GM19463 (cell line): ENCODE measurements around the gene ADAMTS2.
"Not testable (repeated sequence)": the region's sequence is repeated elsewhere in the genome, so short reads cannot be mapped to it uniquely, and the experiment has no call there.

Experiments
- ATAC-seq: cut with Tn5 transposase; IDR thresholded peaks from one replicate; pipeline ENCODE4 v1.9.1; 2021; ENCODE audit warnings: mild to moderate bottlenecking, moderate library complexity; ENCODE audit not compliant: unreplicated experiment

Gene ADAMTS2

GRCh38 chr5:179221196-179221876, 123.9 kb downstream of the ADAMTS2 start:
- no peak for ATAC-seq

- no peak for ATAC-seq
Observed at GRCh38 chr5:179220716-179221115, 124.5 kb downstream of the ADAMTS2 start.

DNA sequence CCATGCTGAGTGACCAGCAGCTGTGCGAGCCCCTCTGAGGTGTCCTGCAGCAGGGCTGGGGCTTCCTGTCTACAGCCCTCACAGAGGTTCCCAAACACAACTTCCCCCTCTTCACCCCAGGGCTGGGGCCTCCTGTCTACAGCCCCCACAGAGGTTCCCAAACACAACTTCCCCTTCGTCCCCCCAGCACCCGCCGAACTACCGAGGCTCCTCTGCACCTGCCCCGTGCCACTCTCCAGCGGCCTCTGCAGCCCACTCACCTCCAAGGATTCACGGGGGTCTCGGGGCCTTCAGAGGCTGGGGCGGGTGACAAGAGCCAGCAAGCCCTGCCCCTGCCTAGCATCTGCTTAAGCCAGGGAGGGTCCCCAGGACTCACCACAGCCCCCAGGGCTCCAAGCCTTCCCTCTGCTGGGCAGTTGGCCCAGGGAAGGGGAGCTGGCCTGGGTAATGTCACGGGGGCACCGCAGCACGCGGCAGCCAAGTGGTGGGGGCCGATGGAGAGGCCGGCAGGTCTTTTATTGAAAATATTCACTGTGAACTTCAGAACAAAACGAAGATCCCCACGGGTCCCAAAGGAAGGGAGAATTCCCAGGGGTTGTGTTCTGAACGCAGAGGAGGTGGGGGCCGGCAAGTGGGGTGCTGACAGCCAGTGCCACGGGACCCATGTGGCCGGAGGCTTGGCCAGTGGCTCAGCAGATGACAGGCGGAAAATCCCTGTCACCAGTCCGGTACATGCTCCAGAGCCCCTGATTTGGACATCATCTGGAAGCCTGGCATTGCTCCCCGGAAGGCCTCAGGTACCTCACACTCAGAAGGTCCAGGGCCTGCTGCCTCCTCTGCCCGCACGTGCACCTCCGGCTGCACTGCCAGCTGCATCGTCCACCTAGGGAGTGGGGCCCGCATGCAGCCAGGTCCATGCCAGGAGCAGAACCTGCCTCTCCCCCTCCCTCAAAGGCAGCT, 125.3 kb downstream of the ADAMTS2 start:
- ATAC-seq: no peak

DNA sequence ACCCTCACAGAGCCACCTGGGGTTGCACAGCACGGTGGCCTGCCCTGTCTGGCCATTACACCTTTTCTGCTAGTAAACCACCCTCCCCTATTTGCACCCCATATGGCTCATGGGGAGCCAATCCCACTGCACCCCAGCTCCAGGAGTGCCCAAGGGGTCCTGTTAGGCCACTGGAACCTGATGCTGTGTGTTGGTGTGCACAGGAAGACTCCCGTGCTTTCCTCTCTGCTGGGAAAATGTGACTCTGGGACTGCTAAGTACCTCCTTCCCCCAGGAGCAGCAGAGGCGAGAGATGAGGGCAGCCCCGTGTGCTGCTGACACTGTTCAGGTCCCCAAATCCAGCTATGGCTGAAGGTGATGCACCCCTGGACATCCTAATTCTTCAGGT, 126.3 kb downstream of the ADAMTS2 start:
- ATAC-seq: no peak

DNA sequence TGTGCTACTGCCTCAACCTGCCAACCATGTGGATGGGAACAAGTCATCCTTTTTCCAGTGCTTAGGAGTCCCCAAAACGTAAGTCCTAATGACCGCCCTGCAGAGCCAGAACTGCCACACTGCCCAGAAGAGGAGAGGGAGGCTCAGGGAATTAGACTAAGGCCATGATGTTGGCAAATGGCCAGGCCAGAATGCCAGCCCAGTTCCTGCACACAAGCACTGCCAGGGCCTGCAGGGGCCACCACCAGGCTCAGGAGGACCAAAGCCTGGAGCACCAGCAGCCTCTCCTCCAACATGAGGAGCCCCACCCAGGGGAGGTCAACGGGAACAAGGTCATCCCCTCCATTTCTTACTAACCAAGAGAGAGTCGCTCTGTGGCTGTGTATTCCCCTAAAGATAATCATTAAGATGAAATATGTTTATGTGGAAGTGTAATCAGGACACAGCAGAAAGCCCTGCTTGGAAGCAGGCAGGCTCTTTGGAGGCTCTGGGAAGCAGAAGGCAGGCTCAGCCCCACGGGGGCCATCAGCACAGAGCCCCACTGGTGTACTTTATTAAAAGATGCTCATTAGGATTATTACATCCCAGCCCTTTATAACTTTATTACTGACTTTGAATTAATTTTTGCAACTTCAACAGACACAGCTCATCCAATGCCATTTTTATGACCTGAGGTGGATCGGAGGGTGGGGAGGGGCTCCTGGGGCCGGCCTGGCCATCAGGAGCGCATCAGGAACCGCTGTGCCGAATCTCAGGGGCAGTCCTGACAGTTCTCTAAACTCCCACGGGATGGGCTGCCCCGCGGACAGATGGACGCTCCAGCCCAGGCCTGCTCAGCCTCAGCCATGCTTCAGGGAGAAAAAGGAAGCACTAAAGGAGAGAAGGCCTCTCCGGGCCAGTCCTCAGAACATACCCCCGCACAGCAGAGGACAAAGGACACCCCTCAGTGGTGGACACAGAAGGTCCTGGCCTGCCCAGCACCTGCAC, 127.0 kb downstream of the ADAMTS2 start:
- ATAC-seq: no peak

DNA sequence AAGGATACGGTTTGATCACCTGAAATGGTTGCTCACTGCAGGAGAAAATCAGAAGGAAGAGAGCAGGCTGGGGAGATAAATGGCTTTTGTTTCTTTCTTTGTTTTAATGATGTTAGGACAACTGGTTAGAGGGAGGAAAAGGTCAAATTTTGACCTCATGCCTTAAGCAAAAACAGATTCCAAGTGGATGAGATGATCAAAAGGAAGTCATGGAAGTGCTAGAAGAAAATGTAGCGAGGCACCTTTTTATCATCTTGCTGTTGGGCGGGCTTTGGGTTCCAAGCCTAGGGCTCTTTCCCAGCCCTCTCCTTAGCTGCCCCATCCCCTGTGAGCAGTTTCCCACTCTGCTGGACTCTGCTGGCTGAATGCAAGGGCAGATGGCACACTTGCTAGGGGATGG, 127.9 kb downstream of the ADAMTS2 start:
- ATAC-seq: no peak

- not testable (repeated sequence) for ATAC-seq
Observed at GRCh38 chr5:179216381-179216780, 128.9 kb downstream of the ADAMTS2 start.

DNA sequence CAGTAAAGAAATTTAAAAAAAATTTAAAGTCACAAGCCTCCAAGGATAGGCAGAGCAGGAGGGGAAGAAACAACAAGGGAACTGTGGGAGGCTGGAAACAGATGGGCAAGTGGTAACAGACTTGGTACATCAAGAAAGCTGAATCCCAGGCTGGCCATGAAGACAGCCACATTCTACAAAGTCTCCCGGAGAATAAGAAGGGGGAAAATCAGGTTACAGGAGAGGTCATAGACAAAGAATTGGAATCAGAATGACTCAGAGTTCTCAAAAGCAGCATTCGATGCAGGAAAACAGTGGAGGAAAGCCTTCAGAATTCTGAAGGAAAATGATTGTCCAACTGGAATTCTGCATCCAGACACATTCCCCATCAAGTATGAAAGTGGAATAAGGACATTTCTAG, 129.7 kb downstream of the ADAMTS2 start:
- ATAC-seq: no peak

GRCh38 chr5:179214678-179215077, 130.6 kb downstream of the ADAMTS2 start:
- ATAC-seq: no peak

DNA sequence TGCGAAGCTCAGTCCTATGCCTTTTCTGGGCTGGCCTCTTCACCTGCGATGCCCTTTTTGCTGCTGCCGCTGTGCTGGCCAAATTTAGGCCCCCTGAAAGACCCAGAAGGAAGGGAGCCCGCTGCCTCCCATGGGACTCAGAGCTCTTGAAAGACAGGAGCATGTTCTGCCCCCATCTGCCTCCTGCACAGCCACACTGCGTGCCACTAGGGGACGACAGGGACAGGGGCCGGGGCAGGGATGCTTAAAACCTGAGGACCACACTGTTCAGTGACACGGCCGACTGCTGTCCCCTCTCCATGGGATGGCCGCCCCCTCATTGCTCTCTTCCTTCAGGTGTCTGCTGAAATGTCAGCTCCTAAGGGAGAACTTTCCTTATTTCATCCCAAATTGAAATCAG, 132.4 kb downstream of the ADAMTS2 start:
- no peak for ATAC-seq

DNA sequence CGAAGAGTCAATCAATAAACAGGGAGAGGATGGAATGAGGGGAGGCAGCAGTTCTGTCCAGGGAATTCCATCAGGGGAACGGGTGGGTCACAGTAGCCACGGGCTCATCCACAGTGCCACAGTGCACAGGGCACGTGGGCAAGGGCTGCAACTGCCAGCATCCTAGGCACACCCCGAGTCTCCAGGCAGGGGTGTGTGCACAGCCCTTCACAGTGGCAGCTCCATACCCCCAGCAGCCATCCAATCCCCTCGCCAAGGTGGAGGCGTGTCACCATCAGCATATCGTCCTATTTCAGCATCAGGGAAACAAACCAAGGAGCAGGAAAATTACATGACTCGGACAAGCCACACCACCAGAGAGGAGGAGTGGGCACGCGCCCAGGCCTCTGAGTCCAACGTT, 133.6 kb downstream of the ADAMTS2 start:
- no peak for ATAC-seq

GRCh38 chr5:179211068-179211467, 134.2 kb downstream of the ADAMTS2 start:
- ATAC-seq: no peak

DNA sequence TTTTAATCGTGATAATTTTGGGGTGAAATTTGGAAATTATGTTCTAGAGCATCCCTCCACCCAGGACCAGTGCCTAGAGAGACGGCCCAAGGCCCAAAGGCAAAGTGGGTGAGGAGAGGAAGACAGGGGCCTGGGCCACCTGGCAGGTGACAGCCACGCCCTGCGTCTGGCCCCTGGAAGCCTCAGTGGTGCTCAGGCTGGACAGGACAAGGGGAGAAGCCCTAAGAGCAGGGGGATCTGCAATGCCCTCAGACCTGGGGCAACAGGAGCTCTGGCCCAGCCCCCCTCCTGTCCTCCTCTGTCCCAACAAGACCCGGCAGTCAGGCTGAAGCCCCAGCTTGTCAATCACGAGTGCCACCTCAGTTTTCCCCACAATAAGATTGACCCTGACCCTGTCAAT, 134.8 kb downstream of the ADAMTS2 start:
- ATAC-seq: no peak

GRCh38 chr5:179209359-179210150, 135.7 kb downstream of the ADAMTS2 start:
- no peak for ATAC-seq

DNA sequence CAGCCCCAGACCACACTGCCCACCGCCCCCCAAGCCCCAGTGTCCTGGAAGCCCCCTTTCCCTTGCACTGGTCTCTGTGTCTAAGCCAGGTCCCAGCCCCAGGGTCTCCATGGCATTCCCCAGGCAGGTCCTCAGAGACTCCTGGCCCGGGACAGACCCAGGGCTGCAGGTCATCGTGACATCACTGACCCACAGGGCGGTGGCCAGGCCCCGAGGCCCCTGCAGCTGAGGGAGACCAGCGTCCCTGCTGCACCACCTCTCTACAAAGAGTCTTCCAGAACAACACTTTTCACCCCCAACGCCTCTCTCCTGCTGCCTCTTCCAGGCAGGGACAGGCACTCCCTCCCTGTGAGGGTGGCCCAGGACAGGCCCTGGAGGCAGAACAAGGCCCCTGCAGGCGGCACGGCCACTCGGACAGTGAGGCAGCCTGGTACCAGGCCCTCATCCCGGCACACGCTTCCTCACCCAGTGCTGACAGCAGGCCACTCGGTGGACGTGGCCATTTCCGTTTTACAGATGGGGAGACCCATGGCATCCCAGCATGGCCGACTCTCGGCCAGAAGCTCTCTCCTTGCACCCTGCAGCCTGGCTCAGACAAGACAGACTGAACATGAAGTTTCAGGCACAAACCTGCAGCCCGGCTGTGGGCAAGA, 136.4 kb downstream of the ADAMTS2 start:
- no peak for ATAC-seq

DNA sequence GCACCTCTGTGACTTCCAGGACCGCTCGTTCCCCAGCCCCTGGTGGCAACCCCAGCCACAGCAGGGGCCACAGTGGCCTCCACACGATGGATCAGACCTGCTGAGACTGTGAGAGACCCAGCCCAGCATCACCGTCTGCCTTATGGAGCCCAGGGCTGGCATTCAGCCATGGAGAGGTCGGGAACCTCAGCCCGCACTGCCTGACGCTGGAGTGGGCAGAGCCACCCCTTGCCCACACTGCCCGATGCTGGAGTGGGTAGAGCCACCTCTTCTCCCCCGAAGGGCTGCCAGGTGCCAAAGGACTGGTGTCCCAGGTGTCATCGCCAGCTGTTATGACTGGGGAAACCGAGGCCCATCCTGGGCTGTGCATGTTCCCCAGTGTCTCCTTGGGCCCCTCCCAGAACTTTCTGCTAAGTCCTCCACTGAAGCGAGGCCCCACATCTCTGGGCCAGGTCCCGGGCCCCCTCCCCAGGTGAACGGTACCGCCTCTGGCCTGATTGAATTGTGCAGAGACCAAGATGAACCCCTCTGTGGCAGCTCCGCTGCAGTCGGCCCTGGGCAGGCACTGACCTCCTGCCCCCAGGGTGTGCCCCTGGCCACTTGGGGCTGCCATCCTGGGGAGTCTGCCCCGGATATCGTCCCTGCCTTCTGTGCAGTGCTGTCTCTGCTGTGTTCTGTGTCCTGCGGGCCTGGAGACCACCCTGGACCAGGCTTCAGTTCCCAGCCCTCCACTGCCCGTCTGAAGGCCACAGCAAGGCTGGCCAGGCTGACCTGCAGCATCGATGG, 137.1 kb downstream of the ADAMTS2 start:
- no peak for ATAC-seq

- ATAC-seq: no peak
Observed at GRCh38 chr5:179207470-179207869, 137.8 kb downstream of the ADAMTS2 start.

GRCh38 chr5:179206366-179206765, 138.9 kb downstream of the ADAMTS2 start:
- no peak for ATAC-seq

DNA sequence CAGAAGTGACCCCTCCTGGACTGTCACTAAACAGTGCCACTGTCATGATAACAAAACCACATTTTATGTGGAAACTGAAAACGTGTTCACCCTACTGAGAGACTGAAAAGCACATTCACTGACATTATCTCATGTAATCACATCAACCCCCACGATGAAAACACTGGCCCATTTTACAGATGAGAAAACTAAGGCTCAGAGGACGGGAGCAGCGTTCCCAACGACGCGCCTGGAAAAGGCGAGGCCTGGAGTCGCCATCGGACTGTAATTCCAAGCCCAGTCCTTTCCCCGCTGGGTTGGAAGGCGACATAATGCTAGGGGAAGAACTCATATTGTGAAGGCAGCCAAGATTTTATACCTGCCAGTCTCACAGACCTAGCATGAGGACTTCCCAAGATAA, 140.0 kb downstream of the ADAMTS2 start:
- ATAC-seq: no peak
